Measurements from ENCODE around the gene DAGLA.

The DAGLA gene

DNA sequence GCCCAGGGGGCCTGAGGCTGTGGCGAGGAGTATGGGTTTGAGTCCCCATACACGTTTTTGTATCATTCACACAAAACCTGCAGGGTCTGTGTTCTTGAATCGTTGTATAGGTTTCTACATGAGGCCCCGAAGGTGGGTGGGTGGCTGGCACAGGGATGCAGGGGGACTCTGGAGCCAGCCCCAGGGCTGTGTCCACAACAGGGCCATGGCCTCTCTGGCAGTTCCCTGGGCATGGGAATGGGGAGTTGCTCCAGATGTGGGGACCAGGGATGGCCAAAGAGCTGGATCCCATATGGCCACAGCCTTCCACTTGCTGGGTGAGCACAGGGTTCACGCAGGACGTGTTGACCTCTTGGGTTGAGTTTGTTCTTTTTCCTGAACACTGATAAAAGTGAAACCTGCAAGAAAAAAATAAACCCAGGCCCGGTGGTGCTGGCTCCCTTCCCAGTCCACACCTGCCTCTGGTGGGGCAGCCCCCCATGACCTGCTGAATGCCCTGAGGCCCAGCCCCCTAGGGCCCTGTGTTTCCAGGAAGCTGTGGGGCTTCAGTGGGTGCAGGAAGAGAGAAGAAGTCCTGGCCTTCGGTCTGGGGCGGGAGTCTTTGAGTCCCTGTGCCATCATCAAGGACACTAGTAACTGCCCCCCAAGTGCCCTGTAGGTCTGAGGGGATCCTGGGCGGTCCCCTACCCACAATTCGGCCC is 88.3 kb downstream of the DAGLA start:
- no peak for DNase-seq

DNA sequence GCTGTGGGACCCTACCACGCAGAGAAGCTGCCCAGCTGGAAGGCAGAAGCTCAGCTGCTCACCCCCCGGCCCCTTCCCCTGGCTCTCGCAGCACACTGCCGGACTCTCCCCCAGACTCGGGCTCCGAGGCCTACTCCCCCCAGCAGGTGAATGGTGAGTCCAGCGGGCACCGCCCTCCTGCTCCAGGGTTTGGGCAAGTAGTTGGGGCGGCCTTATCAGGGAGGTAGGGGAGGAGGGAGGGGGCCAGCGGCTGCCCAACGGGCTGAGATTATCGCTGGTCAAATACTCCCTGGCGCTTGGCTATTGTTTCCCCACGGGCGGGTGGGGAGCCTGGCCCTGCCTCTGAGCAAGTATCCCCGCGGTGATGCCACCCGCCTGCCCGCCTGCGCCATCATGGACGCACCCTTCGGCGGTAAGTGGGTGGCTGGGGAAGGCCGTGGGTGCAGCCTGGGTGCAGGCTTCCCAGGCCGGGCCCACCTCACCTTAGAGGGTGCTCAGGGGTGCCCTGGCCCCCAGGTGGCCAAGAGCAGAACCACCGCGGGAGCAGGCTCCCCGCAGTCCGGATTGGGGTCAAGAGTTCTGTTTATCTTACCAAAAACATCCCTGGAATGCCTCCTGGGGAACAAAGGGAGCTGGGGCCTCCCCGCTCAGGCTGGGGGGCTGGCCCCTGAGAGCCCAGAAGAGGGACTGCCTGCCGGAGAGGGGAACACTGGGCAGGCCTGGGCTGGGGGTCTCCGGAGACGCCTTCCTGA is 89.2 kb downstream of the DAGLA start:
- DNase-seq, result no peak

- no peak for DNase-seq
These were observed 89.9 kb downstream of the DAGLA start for GRCh38 chr11:61769946-61770683.

DNA sequence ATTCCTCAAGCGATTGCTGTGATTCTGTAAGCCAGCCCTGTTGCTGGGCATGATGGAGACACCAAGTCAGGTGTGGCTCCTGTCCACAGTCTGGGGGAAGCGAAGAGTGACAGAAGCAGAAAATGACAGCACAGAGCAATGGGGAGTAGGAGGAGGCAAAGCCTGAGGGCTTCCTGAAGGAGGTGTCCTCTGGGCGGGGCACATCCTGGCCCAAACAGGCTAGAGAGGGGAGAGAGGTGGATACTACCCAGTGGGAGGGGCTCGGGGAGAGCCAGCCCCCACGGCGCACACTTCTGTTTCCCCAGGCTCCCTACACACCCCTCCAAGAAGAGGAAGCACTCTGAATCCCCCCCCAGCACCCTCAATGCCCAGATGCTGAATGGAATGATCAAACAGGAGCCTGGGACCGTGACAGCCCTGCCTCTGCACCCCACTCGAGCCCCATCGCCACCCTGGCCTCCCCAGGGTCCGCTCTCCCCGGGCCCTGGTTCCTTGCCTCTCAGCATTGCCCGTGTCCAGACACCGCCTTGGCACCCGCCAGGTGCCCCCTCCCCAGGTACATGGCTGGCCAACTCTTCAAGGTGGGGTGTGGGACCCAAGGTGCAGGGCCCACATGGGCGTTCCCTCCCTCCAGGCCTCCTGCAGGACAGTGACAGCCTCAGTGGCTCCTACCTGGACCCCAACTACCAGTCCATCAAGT is 91.2 kb downstream of the DAGLA start:
- no peak for DNase-seq

- no peak for DNase-seq
These were observed 91.8 kb downstream of the DAGLA start for GRCh38 chr11:61771985-61772455.

DNA sequence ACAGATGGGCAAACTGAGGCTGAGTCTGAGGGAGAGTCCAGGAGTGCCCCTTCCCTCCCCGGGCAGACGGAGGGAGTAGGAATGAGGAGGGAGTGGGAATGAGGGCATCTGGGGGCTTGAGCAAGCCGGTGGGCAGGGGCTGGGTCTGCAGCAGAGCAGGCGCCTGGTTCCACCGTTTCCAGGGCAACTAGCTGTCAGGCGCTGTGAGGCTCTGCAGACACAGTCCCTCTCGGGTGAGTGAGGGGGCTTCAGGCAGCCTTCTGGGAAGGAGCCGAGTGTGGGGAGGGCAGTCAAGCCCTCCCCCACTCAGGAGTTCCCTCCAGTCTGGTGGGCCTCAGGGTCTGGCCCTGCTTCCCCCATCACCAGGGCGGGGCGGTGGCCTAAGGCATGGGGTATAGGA is 93.2 kb downstream of the DAGLA start:
- DNase-seq, result no peak

- no peak for DNase-seq
These were observed 93.6 kb downstream of the DAGLA start for GRCh38 chr11:61773809-61774208.

- DNase-seq, result no peak
These were observed 94.2 kb downstream of the DAGLA start for GRCh38 chr11:61774411-61774810.

- no peak for DNase-seq
These were observed 94.9 kb downstream of the DAGLA start for GRCh38 chr11:61775106-61775505.

GRCh38 chr11:61775606-61776554 is 95.7 kb downstream of the DAGLA start:
- DNase-seq, result no peak

DNA sequence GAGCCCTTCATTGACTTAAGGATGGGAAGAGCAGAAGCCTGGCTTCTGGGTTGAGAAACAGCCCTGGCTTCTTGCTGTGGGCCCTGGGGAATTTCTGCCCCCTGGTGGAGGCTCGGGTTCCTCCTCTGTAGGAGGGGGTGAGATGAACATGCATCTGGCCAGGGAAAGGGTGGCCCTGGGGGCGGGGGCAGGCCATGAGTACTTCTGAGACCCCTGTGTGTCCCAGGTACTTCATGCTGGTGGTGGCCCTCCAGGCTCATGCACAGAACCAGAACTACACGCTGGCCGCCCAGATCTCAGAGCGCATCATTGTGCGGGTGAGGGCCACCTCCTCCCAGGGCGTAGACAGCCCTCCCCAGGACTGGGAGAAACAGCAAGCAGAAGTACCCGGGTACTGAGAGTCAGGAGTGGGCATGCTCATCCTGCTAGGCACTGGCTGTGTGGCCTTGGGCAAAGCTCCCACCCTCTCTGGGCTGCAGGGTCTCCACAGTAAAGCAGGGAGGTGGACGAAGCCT is 96.4 kb downstream of the DAGLA start:
- no peak for DNase-seq

- DNase-seq, result no peak
These were observed 97.3 kb downstream of the DAGLA start for GRCh38 chr11:61777234-61778090.

DNA sequence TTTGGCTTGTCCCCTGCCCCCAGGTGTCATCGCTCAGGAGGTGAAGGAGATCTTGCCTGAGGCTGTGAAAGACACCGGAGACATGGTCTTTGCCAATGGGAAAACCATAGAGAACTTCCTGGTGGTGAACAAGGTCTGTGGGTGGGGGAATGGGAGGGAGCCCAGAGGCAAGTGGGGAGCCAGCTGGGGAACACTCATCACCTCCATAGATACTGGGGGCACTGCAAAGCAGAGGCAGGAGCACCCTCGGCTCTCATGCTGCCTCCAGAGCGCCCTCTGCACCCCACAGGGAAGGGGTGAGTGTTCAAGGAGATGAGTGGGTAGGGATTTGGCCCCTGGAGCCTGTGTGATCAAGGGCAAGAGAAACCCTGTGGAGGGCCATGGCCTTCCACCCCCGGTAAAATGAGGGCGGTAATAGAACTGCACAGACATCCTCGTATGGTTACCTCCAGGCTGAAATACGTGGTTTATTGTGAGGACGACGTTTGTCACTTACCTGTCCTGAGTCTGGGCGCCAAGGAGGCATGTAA is 98.2 kb downstream of the DAGLA start:
- DNase-seq, result no peak

- DNase-seq, result no peak
These were observed 98.9 kb downstream of the DAGLA start for GRCh38 chr11:61778920-61779650.

DNA sequence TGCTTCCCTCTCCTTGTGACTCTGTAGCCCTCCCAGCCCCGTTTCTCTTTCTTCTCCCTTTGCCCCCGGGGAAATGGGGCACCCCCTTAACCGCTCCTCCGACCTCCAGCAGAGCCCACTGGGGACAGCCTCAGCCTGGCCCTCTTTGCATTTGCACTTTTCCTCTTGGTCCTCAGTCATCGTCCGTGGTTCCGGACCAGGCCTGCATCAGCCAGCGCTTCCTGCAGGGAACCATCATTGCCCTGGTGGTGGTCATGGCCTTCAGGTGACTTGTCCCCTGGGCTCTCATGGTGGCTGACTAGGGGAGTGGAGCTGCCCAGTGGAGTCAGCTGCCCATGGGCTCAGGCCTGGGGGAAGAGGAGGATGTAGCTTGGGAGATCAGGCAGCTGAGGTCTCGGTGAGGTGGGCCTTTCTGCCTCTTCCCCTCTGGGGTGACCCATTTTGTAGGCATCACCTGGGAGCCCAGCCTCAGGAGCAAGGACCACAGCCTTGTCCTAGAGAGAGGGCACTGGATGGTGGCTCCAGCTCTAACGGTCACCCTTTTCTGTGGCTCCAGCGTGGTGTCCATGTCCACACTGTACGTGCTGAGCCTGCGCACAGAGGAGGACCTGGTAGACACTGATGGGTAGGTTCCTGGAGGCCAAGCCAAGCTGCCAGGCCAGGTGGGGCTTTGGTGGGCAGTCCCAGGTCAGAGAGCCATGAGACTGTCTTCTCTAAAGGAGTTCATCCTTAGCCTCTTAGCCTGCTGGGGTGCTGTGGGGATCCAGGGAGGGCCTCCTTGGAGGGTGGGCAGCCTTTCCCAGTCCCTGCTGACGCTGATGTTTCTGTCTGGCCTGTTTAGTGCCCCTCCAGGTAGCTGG is 99.7 kb downstream of the DAGLA start:
- no peak for DNase-seq

DNA sequence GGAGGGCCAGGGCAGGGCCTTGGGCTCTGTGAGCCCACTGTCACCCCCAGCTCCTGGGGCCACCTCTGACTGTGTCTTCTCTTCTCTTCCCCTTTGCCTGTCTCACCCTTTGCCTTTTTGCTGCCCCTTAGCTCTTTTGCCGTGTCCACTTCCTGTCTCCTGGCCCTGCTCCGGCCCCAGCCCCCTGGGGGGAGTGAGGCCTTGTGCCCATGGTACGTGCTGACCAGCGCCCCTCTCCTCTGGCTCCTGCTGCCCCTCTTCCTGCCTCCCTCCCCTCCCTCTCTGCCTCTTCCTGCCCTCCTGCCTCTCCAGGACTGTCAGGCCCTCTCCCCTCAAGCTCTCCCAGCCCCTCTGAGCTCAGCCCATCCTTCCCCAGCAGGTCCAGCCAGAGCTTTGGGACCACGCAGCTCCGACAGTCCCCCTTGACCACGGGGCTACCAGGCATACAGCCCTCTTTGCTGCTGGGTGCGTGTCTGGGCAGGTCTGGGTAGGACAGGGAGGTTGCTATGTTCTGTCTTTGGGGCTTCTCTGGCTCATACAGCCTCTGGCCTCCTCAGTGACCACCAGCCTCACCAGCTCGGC is 100.5 kb downstream of the DAGLA start:
- no peak for DNase-seq

DNA sequence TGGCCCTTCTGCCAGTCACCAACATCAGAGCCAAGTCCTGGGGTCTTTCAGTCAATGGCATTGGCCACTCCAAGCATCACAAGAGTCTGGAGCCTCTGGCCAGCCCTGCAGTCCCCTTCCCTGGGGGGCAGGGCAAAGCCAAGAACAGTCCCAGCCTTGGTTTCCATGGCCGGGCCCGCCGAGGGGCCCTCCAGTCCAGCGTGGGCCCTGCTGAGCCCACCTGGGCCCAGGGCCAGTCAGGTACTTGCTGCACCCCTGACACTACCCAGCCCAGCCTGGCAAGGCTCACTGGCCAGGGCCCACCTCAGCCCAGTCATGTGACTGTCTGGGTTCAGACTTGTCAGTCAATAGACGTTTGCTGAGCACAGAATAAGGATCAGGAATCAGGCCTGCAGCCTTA is 101.4 kb downstream of the DAGLA start:
- no peak for DNase-seq

DNA sequence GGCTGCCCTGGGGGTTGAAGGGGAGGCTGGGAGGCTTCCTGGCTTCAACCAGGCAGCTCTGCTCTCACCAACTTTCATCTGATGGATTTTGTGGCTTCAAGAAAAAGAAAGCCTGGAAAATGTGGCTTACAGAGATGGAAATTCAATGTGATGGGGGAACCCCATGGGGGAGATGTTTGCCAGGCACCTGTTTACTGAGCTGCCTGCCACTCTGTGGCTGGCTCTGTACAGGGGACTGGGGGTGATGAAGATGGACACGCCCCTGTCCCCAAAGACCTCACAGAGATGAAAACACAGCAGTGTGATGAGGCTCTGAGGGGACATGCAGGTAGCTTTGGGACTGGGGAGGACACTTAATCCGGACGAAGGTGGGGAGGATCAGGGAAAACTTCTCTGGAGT is 102.1 kb downstream of the DAGLA start:
- no peak for DNase-seq

All from NCI-H1694 (cell line).